Measurements from ENCODE around the gene PCSK5.
A peak's percentile ranks its signal among the peaks of the same experiment; 100 is the strongest.

PCSK5 gene

GRCh38 chr9:76372336-76372735 is 481.9 kb downstream of the PCSK5 start:
- DNase-seq: no peak

- no peak for DNase-seq
These were observed 482.8 kb downstream of the PCSK5 start for GRCh38 chr9:76373173-76373783.

DNA sequence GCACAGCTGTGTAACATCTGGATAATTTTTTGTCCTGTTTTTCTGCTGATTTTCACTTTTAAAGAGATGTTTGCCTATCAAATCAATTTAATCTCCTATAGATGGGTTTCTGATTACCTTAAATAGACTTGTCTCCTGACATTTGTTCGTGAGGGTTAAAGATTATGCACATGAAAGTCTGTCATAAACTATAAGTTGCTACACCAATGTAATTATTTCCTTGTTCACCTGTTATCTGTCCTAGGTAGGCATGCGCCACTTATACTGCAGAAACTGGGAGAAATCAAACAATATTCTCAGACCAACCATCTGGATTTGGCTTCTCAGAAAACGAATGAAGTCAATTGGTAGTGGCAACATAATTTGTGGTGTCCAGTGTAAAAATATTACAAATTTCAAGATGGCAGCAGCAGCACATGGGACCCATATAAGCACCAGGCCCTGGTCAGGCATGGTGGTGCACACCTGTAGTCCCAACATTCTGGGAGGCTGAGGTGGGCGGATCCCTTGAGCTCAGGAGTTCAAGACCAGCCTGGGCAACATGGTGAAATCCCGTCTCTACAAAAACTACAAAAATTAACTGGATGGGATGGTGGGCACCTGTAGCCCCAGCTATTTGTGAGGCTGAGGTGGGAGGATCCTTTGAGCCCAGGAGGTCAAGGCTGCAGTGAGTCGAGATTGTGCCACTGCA is 483.5 kb downstream of the PCSK5 start:
- no peak for DNase-seq

DNA sequence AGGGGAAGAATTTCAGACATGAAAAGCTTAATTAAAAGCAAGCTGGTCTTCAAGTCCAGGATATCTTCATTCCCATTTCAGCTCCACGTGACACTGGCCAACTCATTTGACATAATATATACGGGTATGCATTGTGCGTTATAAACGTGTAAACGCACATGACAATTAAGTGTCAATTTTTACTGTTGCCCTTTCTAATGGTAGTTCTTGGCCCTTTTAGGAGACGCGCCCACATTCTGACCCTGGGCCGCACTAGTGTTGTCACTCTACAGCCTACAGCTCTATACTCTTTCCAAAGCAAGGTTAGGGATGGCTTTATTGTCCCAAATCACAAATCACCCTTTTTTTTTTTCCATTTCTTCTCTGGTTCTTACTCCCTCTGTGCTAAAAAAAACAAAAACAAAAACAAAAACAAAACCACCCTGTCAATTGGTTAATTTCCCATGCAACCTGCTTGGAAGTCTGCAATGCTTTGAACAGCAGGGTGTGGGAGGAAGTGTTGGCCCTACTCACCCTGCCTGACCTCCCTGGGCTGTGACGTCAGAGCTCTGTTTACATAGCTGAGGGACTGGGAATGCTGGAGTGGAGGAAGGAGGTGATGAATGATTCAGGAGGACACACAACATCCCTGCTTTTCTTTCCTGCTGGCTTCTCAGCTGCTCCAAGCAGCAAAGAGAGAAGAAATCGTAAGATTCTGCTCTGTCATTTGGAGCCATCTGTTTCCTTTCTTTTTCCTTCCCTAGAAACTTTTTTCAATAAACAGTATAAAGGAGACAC is 484.5 kb downstream of the PCSK5 start:
- DNase-seq: peak; percentile 84

DNA sequence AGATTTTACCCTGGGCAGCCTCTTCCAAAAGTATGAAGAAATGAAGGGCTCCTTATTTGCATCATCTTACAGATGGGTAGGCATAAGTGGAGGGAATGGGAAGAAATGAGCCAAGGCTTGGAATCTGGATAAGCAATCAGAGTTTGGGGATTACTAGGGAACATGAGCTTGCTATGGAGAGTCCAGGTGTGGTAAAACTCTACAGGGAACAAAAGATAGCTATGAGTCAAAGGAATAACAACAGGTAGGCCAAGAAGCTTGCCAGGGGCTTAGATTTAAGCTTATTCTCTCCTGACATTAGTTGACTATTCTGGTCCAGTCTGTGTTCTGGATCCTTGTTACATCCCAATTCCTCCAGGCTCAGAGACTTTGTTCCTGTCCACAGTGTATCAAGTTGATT is 487.3 kb downstream of the PCSK5 start:
- DNase-seq: no peak

DNA sequence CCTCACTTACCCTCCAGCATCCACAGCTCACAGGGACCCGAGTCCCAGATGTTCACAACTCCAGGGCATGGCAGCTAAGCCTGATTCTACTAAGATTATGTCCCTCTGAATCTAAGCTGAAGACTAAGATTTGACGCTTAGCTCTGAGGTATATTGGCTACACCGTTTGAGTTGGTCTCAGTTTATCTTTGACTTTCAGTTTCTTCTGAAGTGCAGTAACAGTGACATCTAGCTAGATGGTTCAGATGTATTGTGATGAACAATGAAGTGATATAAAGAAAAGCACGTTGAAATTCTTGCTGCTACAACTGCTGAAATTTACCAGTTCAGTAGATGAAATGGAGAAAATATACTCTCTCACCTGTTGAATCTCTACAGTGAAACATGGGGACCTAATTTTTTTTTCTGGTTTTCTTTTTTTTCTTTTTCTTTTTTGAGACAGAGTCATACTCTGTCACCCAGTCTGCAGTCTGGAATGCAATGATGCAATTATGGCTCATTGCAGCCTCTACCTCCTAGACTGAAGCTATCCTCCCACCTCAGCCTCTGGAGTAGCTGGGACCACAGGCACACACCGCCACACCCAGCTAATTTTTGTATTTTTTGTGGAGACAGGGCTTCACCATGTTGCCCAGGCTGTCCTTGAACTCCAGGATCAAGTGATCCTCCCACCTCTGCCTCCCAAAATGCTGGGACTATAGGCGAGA is 488.0 kb downstream of the PCSK5 start:
- DNase-seq: no peak

- peak; percentile 96 for DNase-seq
These were observed 489.0 kb downstream of the PCSK5 start for GRCh38 chr9:76379494-76379893.

DNA sequence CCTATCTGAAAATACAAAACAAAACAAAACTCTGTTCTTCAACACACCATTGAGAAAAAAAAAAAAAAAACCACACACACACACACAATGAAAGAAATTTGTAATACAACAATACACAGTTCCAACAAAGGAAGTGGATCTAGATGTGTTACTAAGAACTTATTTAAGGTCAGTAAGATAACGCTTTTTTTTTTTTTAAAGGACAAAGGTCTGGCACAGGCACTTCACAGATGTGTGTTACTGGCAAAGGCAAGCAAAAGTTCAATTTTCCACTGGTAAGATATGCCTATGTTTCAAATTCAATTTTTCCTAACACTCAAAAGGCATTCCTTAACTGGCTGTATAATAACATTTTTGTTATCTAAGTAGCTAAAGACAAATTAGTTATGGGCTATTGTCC is 500.2 kb downstream of the PCSK5 start:
- no peak for DNase-seq

DNA sequence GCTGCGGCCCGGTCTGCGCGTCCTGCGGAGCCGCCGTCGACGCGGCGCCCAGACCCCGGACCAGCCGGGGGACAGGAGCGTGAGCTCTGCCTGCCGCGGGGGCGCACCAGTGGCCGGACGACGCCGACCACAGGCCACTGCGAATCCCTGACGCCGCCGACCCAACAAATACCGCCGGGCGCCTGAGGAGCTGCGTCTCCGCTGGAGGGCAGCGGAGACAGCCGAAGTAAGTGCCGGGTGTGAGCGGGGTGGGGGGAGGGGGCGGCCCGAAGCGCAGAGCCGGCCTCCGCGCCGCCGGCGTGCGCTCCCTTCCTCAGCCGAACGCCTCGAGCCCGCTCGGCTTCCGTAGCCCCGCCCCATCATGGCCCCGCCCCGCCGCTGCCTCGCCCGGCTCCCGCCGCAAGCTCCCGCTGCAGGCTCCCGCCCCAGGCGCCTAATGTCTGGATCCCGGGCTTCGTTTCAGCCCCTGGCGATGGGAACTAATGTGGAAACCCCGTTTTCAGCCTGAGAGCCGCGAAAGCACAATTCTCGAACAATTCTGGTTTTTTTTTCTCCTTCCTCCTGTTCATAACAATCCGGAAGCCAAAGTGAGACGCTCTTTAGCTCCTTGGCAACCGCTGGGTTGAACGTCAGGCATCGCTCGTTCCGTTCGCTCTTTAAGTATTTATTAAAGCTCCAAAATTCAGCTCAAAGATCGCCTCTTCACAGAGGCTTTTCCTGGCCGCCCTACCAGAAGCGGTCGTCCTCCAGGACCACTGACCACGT is 503.9 kb downstream of the PCSK5 start, which contains the start of gene RFK:
RFK (minus strand) TSS at position 232 of the 765 bp plus-strand sequence. CDS start 255 bp downstream, outside the sequence.
- DNase-seq: peak; percentile 90

DNA sequence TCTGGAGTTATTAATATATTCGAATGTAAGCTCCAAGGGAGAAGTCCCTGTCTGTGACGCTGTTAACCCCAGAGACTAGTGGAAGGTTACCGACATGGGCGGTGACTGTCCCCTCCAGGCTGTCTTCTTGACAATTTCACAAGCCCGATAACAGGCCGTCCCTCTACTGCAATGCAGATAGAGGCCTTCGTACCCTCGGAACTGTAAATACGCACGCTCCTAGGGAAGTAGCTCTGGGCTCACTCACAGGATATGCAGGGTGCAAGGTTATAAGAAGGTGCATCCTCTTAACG is 504.4 kb downstream of the PCSK5 start:
- DNase-seq: peak; percentile 78

- DNase-seq: no peak
These were observed 504.9 kb downstream of the PCSK5 start for GRCh38 chr9:76395381-76395780.

- no peak for DNase-seq
These were observed 505.7 kb downstream of the PCSK5 start for GRCh38 chr9:76396144-76396543.

- DNase-seq: no peak
These were observed 506.1 kb downstream of the PCSK5 start for GRCh38 chr9:76396597-76396996.

DNA sequence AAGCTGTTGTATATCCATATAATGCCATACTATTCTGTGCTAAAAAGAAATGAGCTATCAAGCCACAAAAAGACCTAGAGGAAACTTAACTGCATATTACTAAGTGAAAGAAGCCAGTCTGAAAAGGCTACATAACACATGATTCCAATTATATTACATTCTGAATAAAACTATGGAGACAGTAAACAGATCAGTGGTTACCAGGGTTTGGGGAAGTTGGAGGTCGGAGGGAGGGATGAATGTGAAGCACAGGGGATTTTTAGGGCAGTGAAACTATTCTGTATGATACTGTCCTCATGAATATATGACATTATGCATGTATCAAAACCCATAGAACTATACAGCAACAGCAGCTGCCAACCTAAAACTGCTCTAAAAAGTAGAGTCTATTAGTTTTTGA is 509.4 kb downstream of the PCSK5 start:
- DNase-seq: no peak

DNA sequence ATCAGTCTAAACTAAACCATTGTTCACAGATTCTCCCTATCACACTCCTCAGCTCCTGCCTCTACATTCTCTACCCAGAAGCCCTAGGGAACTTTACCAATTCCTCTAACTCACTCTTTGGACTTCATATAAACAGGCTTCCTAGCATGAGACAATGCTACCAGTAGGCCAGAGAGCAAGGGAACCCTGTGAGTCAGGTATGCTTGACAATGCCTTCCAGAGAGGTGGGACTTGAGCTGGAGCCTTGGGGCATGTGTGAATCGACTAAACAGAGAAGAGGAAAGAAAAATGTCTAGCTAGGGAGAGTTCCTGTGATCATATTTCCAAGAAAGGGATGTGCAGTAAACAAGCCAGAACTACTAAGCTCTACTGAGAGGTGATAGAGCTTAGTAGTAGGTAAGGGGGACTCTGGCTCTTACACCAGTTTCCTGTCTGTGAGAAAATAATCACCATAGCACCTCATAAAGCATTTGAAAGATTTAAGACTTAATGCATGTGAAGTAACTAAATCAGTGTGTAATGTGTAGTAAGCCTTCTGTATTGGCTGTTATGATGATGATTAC is 510.1 kb downstream of the PCSK5 start:
- no peak for DNase-seq

DNA sequence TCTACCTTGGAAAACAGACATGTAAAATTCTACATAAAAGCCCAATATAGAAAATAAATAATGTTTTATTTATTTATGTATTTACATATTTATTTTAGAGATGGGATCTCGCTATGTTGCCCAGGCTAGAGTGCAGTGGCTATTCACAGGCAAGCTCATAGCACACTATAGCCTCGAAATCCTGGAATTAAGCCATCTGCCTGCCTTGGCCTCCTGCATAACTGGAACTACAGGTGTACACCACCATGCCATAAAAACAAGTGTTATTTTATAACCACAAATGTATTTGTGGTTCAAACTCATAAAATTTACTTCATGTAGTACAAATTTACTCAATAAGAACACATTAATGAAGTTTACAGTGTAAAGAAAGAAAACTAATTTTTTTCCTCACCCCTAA is 510.7 kb downstream of the PCSK5 start:
- no peak for DNase-seq

GRCh38 chr9:76401580-76402354 is 511.3 kb downstream of the PCSK5 start:
- no peak for DNase-seq

DNA sequence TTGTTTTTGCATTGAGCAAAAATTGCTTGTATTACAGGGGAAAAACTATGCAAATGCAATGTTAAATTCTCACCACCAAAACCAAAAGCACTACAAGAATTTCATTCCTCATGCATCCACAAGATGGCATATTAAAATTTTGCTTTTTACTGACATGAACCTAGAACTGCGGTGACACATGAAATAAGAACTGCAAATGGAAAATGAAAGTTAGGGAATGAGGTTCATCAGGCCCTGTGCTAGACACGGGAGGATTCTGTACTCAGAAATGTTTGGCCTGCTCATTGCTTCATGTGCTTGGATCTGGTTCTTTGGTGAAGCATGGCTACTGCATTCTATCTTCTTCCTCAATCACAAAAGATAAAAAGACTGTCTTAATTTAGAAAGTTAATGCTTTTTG is 512.9 kb downstream of the PCSK5 start:
- DNase-seq: peak; percentile 6

DNA sequence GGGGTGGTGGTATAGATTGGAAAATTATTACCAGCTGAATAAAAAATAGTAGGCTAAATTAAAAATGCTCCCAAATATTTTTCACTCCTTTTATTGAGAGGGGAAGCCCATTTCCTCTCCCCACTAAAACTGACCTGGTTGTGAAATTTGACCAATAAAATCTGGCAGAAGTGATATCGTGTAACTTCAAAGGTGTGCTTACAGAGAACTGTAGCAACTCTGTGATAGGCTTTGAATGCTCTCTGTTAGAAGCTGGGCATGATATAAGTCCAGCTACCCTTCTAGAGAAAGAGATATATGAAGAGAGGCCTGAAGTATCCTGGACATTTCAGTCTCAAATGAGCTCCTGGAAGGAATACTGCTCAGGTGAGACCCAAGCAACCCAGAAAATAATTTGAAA is 513.9 kb downstream of the PCSK5 start:
- DNase-seq: no peak

- DNase-seq: no peak
These were observed 514.9 kb downstream of the PCSK5 start for GRCh38 chr9:76405340-76405739.

- no peak for DNase-seq
These were observed 515.4 kb downstream of the PCSK5 start for GRCh38 chr9:76405868-76406267.

All from DMS153 (cell line).